Measurements from ENCODE around the gene ETV7.

Gene ETV7

GRCh38 chr6:36317623-36318022, 69.8 kb downstream of the ETV7 start:
- Histone ChIP-seq H3K4me1 (ENCODE audit: control insufficient read depth in 1 of 2, insufficient read depth in 2 of 2, low read length in 2 of 2) (no peaks in the 10 kb centered on the region), H3K4me3 (ENCODE audit: low read depth in 1 of 2, low read length in 2 of 2) (no peak overlapping the region), H3K36me3 (ENCODE audit: control insufficient read depth in 1 of 2, insufficient read depth in 2 of 2, low read length in 2 of 2) (no peaks in the 10 kb centered on the region), H3K27ac (ENCODE audit: low read length) (no peak overlapping the region), H3K9me3 (ENCODE audit: control insufficient read depth in 1 of 2, low read length in 2 of 2) (no peaks in the 10 kb centered on the region), H3K27me3 (ENCODE audit: low read depth, low read length) (no peaks in the 10 kb centered on the region)

All from muscle layer of duodenum (tissue), 2 donors.